ENCODE results near the gene PHF2.

Gene PHF2

DNA sequence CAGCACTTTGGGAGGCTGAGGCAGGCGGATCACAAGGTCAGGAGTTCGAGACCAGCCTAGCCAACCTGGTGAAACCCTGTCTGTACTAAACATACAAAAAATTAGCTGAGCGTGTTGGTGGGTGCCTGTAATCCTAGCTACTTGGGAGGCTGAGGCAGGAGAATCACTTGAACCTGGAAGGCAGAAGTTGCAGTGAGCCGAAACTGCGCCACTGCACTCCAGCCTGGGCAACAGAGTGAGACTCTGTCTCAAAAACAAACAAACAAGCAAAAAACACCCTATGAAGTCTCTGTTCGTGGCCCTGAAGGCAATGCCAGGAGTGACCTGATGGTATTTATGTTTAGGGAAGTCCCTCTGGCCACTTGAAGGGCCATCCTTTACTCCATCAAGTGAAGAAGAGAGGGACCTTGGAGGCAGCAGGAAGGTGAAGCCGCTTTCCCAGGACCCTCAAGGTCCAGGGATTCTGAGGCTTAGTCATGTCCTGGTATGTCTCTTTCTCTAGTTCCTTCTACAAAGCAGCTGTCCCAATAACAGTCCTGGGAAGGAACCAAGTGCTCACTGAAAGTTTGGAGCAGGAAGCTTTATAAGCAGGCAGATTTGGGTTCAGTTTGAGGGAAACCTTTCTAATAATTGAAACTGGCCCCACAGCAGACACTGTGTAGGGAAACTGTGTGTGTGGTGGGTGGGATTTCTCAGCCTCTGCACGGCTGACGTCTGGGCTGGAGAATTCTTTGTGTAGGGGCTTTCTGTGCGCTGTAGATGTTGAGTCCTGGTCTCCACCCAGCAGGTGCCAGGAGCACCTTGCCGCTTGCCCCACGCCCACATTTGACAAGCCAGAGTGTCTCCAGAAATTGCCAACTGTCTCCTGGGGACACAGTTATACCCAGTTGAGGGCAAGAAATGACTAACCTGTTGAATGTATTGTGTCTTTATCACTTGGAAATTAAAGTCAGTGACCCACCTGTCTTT, 12.5 kb downstream of the PHF2 start:
- Histone ChIP-seq H3K4me1 (ENCODE audit: insufficient read depth, low read length) (peaks cover 14% of the 10 kb centered on the region), H3K4me3 (ENCODE audit: low read length) (no peak overlapping the region), H3K27me3 (ENCODE audit: insufficient read depth, low read length) (no peaks in the 10 kb centered on the region), H3K36me3 (ENCODE audit: insufficient read depth, low read length) (no peaks in the 10 kb centered on the region), H3K27ac (ENCODE audit: low read depth, low read length) (no peak overlapping the region), H3K9ac (ENCODE audit: low read depth, low read length) (no peak overlapping the region), H3K9me3 (ENCODE audit: insufficient read depth, low read depth, low read length) (no peaks in the 10 kb centered on the region)
- 86% methylated on average over 12 of the region's 12 CpGs for WGBS

GRCh38 chr9:93589688-93590087, 13.3 kb downstream of the PHF2 start:
- Histone ChIP-seq H3K9ac (ENCODE audit: low read depth, low read length) (no peak overlapping the region), H3K9me3 (ENCODE audit: insufficient read depth, low read depth, low read length) (no peaks in the 10 kb centered on the region), H3K27me3 (ENCODE audit: insufficient read depth, low read length) (no peaks in the 10 kb centered on the region), H3K27ac (ENCODE audit: low read depth, low read length) (no peak overlapping the region), H3K4me3 (ENCODE audit: low read length) (no peak overlapping the region), H3K36me3 (ENCODE audit: insufficient read depth, low read length) (no peaks in the 10 kb centered on the region), H3K4me1 (ENCODE audit: insufficient read depth, low read length) (peaks cover 19% of the 10 kb centered on the region)
- 67% methylated on average over 8 of the region's 8 CpGs for whole genome bisulfite sequencing

GRCh38 chr9:93590609-93591234, 14.3 kb downstream of the PHF2 start:
- H3K4me1 ChIP-seq (ENCODE audit: insufficient read depth, low read length): peaks cover 19% of the 10 kb centered on the region
- H3K9ac ChIP-seq (ENCODE audit: low read depth, low read length): no peak overlapping the region
- no peak overlapping the region for H3K4me3 ChIP-seq (ENCODE audit: low read length)
- no peak overlapping the region for H3K27ac ChIP-seq (ENCODE audit: low read depth, low read length)
- no peaks in the 10 kb centered on the region for H3K27me3 ChIP-seq (ENCODE audit: insufficient read depth, low read length)
- no peaks in the 10 kb centered on the region for H3K36me3 ChIP-seq (ENCODE audit: insufficient read depth, low read length)
- WGBS: 78% methylated on average over 8 of the region's 8 CpGs
- H3K9me3 ChIP-seq (ENCODE audit: insufficient read depth, low read depth, low read length): no peaks in the 10 kb centered on the region

GRCh38 chr9:93591301-93592007, 15.1 kb downstream of the PHF2 start:
- WGBS: 83% methylated on average over 13 of the region's 13 CpGs
- Histone ChIP-seq H3K4me1 (ENCODE audit: insufficient read depth, low read length) (peaks cover 19% of the 10 kb centered on the region), H3K4me3 (ENCODE audit: low read length) (no peak overlapping the region), H3K27ac (ENCODE audit: low read depth, low read length) (no peak overlapping the region), H3K36me3 (ENCODE audit: insufficient read depth, low read length) (no peaks in the 10 kb centered on the region), H3K27me3 (ENCODE audit: insufficient read depth, low read length) (no peaks in the 10 kb centered on the region), H3K9me3 (ENCODE audit: insufficient read depth, low read depth, low read length) (no peaks in the 10 kb centered on the region), H3K9ac (ENCODE audit: low read depth, low read length) (no peak overlapping the region)

GRCh38 chr9:93592008-93592642, 15.7 kb downstream of the PHF2 start:
- 91% methylated on average over 8 of the region's 8 CpGs for WGBS
- H3K27me3 ChIP-seq (ENCODE audit: insufficient read depth, low read length): no peaks in the 10 kb centered on the region
- peaks cover 19% of the 10 kb centered on the region for H3K4me1 ChIP-seq (ENCODE audit: insufficient read depth, low read length)

DNA sequence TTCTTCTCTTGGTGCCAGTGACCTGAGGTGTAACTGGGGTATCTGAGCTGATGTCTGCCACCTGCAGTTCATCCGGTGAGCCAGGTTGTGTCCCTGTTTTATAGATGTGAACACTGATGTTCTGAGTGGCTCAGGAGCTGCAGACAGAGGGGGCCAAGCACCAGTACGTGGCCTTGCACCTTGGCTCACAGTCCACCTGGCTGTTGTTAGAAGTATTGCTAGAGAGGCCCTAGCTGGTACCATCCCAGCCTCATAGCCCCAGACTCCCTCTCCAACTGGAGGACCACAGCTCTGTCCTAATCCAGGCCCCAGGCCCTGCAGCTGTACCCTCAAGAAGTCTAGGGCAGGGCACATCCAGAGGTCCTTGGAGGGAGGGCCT, 16.2 kb downstream of the PHF2 start:
- WGBS: 63% methylated on average over 2 of the region's 2 CpGs
- peaks cover 19% of the 10 kb centered on the region for H3K4me1 ChIP-seq (ENCODE audit: insufficient read depth, low read length)

More at GRCh38 chr9:93592008-93592642, 15.7 kb downstream of the PHF2 start:
- Histone ChIP-seq H3K9ac (ENCODE audit: low read depth, low read length) (no peak overlapping the region), H3K4me3 (ENCODE audit: low read length) (no peak overlapping the region), H3K9me3 (ENCODE audit: insufficient read depth, low read depth, low read length) (no peaks in the 10 kb centered on the region), H3K36me3 (ENCODE audit: insufficient read depth, low read length) (no peaks in the 10 kb centered on the region), H3K27ac (ENCODE audit: low read depth, low read length) (no peak overlapping the region)

DNA sequence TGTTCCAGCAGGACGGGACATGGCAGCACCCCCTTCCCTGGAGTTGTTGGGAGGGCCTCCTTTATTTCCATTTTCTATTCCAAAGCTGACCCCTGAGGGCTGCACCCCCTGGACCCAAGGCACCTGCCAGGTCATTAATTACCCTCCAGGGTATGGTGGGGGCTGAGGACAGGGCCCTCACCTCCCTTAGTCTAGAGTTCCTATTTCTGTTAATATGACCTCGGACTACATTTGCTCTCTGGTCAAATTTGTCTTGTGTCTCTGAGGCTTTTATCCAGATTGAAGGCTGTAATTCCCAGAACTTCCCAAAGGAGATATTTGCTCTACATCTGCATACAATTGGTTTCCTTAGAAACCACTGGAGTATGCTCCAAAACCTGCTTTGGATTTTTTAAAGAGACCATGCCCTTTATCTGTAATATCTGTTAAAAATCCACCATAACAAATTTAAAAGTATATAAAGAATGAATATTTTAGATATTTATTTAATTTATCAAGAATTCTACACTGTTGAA, 16.8 kb downstream of the PHF2 start:
- Histone ChIP-seq H3K36me3 (ENCODE audit: insufficient read depth, low read length) (no peaks in the 10 kb centered on the region), H3K27me3 (ENCODE audit: insufficient read depth, low read length) (no peaks in the 10 kb centered on the region), H3K9me3 (ENCODE audit: insufficient read depth, low read depth, low read length) (no peaks in the 10 kb centered on the region), H3K4me1 (ENCODE audit: insufficient read depth, low read length) (peaks cover 19% of the 10 kb centered on the region), H3K9ac (ENCODE audit: low read depth, low read length) (no peak overlapping the region), H3K4me3 (ENCODE audit: low read length) (no peak overlapping the region), H3K27ac (ENCODE audit: low read depth, low read length) (no peak overlapping the region)
- 100% methylated on average over 1 of the region's 2 CpGs for WGBS

More for the DNA sequence above, 16.2 kb downstream of the PHF2 start:
- no peaks in the 10 kb centered on the region for H3K9me3 ChIP-seq (ENCODE audit: insufficient read depth, low read depth, low read length)
- H3K27ac ChIP-seq (ENCODE audit: low read depth, low read length): no peak overlapping the region
- H3K36me3 ChIP-seq (ENCODE audit: insufficient read depth, low read length): no peaks in the 10 kb centered on the region
- no peak overlapping the region for H3K9ac ChIP-seq (ENCODE audit: low read depth, low read length)
- H3K4me3 ChIP-seq (ENCODE audit: low read length): no peak overlapping the region
- no peaks in the 10 kb centered on the region for H3K27me3 ChIP-seq (ENCODE audit: insufficient read depth, low read length)

DNA sequence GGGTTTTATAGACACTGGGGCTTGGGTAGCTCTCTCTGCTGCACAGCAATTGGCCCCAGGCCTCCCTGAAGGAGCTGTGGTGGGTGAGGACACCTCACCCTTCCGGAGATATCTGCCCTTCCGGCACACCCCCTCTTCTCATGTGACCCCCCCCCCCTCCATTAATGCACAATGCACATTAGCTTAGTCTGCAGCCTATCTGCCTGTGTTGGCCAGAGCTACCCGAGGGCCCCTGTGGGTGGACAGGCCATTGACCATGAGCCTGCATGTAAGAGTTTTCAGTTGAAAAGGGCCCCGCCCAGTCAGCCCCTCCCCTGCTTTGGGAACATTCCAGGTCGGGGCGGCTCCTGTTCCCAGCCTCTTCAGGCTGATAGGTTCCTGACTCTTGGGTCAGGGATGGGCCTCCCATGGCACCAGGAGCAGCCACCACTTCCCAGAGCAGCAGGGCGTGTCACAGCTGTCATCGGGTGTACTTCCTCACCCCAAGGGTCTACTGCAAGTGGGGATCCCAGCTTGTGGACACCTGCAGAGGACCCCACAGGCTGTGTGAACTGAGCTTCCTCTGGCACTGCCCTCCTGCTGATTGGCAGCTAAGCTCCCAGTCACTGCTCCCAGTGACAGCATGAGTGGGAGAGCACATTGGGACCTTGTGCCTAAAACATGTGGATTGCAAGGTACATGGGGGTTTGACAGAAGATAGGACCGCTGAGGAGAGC, 17.8 kb downstream of the PHF2 start:
- 73% methylated on average over 9 of the region's 9 CpGs for WGBS
- H3K4me1 ChIP-seq (ENCODE audit: insufficient read depth, low read length): peaks cover 24% of the 10 kb centered on the region
- H3K9me3 ChIP-seq (ENCODE audit: insufficient read depth, low read depth, low read length): no peaks in the 10 kb centered on the region
- no peak overlapping the region for H3K27ac ChIP-seq (ENCODE audit: low read depth, low read length)
- H3K36me3 ChIP-seq (ENCODE audit: insufficient read depth, low read length): no peaks in the 10 kb centered on the region
- H3K27me3 ChIP-seq (ENCODE audit: insufficient read depth, low read length): no peaks in the 10 kb centered on the region
- no peak overlapping the region for H3K9ac ChIP-seq (ENCODE audit: low read depth, low read length)
- no peak overlapping the region for H3K4me3 ChIP-seq (ENCODE audit: low read length)

GRCh38 chr9:93595461-93595860, 19.1 kb downstream of the PHF2 start:
- Histone ChIP-seq H3K4me1 (ENCODE audit: insufficient read depth, low read length) (peaks cover 26% of the 10 kb centered on the region), H3K27ac (ENCODE audit: low read depth, low read length) (no peak overlapping the region), H3K27me3 (ENCODE audit: insufficient read depth, low read length) (no peaks in the 10 kb centered on the region), H3K9me3 (ENCODE audit: insufficient read depth, low read depth, low read length) (no peaks in the 10 kb centered on the region), H3K4me3 (ENCODE audit: low read length) (no peak overlapping the region), H3K36me3 (ENCODE audit: insufficient read depth, low read length) (no peaks in the 10 kb centered on the region), H3K9ac (ENCODE audit: low read depth, low read length) (no peak overlapping the region)
- WGBS: 96% methylated on average over 5 of the region's 5 CpGs

DNA sequence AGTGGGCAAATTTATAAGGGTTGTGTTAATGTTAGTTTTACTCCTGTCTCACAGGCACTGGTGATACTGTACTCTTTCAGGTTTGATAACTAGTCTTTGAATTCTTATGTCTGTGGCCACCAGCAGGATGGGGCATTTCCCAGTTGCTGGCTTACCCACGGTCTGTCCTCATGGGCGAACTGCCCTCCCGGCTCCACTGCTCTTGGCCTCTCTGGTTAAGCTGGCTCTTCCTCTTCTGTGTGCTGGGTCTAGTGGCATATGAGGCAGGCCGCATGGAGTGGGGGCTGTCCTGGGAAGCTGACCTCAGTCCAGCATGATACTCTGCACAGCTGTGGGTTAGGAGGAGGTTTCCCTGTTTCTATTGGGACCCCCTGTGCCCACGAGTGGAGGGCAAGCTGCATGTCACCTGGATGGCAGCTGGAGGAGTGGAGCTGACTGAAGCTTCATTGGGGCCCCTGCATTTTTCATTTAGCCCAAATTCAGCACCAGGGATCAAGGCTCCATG, 19.5 kb downstream of the PHF2 start:
- H3K4me3 ChIP-seq (ENCODE audit: low read length): no peak overlapping the region
- peaks cover 31% of the 10 kb centered on the region for H3K4me1 ChIP-seq (ENCODE audit: insufficient read depth, low read length)

More for the DNA sequence above, 19.5 kb downstream of the PHF2 start:
- Histone ChIP-seq H3K27ac (ENCODE audit: low read depth, low read length) (no peak overlapping the region), H3K36me3 (ENCODE audit: insufficient read depth, low read length) (no peaks in the 10 kb centered on the region), H3K27me3 (ENCODE audit: insufficient read depth, low read length) (no peaks in the 10 kb centered on the region), H3K9ac (ENCODE audit: low read depth, low read length) (no peak overlapping the region), H3K9me3 (ENCODE audit: insufficient read depth, low read depth, low read length) (no peaks in the 10 kb centered on the region)
- 91% methylated on average over 5 of the region's 5 CpGs for WGBS
